Measurements from ENCODE around the gene DNAH12.
"Not testable (repeated sequence)": the region's sequence is repeated elsewhere in the genome, so short reads cannot be mapped to it uniquely, and the experiment has no call there.

Gene DNAH12

DNA sequence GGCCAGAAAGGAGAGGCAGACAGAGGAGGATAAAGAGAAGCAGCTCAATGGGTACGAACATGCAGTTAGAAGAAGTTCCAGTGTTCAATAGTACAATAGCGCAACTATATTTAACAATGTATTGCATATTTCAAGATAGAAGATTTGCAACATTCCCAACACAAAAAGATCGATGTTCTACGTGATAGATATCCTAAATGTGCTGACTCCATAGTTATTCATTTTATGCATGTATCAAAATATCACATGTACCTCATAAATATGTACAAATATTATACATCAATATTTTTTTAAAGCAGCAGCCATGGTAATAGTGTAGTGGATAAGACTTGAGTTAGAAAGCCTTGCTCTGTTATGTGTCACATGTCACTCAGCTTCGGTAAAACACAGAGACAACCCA lies 141.5 kb downstream of the DNAH12 start:
- DNase-seq, result no peak

GRCh38 chr3:57397175-57398026 lies 146.7 kb downstream of the DNAH12 start:
- DNase-seq, result no peak

- DNase-seq, result no peak
Observed at GRCh38 chr3:57393977-57394376, 150.2 kb downstream of the DNAH12 start.

DNA sequence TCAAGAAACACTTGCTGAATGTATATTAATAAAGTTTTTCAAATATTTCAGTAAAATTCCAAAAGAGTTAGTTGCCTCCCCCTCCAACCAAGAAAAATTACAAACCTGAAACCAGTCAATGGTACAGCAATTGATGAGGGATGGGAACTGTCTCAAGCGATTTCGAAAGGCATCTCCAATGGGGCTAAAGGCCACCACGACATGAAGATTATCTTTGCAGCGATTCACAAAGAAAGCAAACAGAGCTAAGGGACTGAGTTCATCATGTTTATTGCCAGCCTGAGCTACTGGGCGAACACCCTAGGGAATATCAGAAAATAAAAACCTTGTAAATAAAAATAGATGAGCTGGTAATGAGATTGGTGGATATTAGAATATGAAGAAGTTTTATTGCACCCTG lies 152.4 kb downstream of the DNAH12 start:
- DNase-seq, result no peak

- DNase-seq, result no peak
Observed at GRCh38 chr3:57389271-57389670, 154.9 kb downstream of the DNAH12 start.

DNA sequence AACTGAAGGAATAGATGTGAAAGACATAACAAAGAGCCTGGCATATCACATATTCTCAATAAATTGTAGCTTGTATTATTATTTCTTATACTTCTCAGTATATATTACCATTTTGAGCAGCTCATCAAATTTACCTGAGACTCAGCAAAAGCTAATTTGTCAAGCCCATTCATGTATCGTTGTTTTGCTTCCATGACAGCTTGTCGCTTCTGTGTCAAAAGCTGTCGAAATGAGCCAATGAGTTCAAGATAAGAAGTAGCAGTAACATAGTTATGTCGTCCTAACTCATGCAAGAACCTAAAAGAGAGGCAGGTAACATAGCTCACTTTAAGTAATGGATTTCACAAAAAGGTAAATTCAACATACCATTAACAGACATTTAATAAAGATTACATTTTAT lies 157.8 kb downstream of the DNAH12 start:
- no peak for DNase-seq

- DNase-seq, result no peak
Observed at GRCh38 chr3:57385498-57385897, 158.6 kb downstream of the DNAH12 start.

- no peak for DNase-seq
Observed at GRCh38 chr3:57383838-57384237, 160.3 kb downstream of the DNAH12 start.

GRCh38 chr3:57383406-57383805 lies 160.7 kb downstream of the DNAH12 start:
- DNase-seq, result no peak

- no peak for DNase-seq
Observed at GRCh38 chr3:57382933-57383332, 161.2 kb downstream of the DNAH12 start.

GRCh38 chr3:57370341-57370740 lies 173.8 kb downstream of the DNAH12 start:
- DNase-seq, result no peak

DNA sequence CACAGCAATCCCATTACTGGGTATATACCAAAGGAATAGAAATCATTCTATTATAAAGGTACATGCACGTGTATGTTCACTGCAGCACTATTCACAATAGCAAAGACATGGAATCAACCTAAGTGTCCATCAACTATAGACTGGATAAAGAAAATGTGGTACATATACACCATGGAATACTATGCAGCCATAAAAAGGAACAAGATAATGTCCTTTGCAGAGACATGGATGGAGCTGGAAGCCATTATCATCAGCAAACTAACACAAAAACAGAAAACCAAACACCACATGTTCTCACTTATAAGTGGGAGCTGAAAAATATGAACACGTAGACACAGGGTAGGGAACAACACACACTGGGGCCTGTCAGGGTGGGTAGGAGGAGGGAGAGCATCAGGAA lies 179.1 kb downstream of the DNAH12 start:
- DNase-seq, result not testable (repeated sequence)

DNA sequence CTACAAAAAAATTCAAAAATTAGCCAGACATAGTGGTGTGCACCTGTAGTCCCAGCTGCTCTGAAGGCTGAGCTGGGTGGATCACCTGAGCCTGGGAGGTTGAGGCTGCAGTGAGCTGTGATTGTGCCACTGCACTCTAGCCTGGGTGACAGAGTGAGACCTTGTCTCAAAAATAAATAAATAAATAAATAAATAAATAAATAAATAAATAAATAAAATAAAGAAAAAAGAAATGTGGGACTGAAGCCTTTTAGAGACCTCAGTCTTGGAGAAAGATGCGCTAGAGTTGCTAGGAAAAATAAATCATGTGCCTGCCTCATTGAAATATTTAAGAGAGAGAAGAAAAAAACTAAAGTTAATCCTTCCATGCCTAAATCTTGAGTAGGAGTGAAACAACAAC lies 187.9 kb downstream of the DNAH12 start:
- DNase-seq, result not testable (repeated sequence)

DNA sequence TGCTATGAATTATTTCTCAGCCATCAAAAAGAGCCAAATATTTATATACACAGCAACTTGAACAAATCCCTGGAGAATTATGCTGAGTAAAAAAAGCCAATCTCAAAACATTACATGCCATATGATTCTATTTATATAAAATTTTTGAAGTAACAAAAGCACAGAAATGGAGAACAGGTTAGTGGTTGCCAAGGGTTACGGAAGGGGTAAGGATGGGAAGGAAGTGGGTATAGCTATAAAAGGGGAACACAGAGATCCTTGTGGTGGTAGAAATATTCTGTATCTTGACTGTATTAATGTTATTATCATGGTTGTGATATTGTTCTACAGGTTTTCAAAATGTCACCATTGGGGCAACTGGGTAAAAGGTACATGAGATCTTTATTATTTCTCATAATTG lies 189.4 kb downstream of the DNAH12 start:
- DNase-seq, result no peak

GRCh38 chr3:57350271-57350670 lies 193.9 kb downstream of the DNAH12 start:
- no peak for DNase-seq

DNA sequence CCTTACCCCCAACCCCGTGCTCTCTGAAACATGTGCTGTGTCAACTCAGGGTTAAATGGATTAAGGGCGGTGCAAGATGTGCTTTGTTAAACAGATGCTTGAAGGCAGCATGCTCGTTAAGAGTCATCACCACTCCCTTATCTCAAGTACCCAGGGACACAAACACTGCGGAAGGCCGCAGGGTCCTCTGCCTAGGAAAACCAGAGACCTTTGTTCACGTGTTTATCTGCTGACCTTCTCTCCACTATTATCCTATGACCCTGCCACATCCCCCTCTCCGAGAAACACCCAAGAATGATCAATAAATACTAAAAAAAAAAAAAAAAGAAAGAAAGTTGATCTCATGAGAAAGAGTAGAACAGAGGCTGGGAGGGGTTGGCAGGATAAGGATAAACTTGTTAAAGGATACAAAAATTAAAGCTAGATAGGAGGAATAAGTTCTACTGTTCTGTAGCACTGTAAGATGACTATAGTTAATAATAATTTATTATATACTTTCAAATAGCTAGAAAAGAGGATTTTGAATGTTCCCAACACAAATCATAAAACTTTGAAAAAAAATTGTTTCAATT lies 205.0 kb downstream of the DNAH12 start:
- DNase-seq, result not testable (repeated sequence)

DNA sequence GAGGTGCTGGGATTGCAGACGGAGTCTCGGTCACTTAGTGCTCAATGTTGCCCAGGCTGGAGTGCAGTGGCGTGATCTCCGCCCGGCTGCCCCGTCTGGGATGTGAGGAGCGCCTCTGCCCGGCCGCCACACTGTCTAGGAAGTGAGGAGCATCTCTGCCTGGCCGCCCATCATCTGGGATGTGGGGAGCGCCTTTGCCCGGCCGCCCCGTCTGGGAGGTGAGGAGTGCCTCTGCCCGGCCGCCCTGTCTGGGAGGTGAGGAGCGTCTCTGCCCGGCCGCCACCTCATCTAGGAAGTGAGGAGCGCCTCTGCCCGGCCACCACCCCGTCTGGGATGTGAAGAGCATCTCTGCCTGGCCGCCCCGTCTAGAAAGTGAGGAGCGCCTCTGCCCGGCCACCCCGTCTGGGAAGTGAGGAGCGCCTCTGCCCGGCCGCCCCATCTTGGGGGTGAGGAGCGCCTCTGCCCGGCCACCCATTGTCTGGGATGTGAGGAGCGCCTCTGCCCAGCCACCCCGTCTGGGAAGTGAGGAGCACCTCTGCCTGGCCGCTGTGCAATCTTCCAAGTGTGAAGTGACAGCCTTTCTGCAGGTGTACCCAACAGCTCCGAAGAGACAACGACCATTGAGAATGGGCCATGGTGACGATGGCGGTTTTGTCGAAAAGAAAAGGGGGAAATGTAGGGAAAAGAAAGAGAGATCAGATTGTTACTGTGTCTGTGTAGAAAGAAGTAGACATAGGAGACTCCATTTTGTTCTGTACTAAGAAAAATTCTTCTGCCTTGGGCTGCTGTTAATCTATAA lies 205.7 kb downstream of the DNAH12 start:
- DNase-seq, result not testable (repeated sequence)

GRCh38 chr3:57335283-57335938 lies 208.7 kb downstream of the DNAH12 start:
- no peak for DNase-seq

- DNase-seq, result no peak
Observed at GRCh38 chr3:57331078-57331610, 213.0 kb downstream of the DNAH12 start.

DNA sequence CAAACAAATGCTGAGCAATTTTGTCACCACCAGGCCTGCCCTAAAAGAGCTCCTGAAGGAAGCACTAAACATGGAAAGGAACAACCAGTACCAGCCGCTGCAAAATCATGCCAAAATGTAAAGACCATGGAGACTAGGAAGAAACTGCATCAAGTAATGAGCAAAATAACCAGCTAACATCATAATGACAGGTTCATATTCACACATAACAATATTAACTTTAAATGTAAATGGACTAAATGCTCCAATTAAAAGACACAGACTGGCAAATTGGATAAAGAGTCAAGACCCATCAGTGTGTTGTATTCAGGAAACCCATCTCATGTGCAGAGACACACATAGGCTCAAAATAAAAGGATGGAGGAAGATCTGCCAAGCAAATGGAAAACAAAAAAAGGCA lies 217.6 kb downstream of the DNAH12 start:
- not testable (repeated sequence) for DNase-seq

DNA sequence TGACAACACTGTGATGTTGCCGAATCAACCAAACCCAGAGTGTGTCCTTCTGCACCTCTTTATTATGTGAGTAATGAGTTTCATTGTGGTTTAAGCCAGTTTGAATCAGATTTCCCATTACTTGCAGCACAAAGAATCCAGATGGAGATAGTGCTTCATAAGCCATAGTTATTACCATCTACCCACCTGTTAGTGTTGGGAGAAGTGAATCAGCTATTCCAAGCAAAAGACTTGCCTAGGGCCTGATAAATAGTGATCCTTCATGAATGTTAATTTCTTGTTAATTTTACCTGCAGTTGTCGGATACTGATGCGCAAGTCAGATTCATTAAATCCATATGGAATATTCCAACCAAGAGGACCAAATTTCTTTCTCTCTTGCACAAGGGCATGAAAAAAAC lies 229.9 kb downstream of the DNAH12 start:
- DNase-seq, result no peak

DNA sequence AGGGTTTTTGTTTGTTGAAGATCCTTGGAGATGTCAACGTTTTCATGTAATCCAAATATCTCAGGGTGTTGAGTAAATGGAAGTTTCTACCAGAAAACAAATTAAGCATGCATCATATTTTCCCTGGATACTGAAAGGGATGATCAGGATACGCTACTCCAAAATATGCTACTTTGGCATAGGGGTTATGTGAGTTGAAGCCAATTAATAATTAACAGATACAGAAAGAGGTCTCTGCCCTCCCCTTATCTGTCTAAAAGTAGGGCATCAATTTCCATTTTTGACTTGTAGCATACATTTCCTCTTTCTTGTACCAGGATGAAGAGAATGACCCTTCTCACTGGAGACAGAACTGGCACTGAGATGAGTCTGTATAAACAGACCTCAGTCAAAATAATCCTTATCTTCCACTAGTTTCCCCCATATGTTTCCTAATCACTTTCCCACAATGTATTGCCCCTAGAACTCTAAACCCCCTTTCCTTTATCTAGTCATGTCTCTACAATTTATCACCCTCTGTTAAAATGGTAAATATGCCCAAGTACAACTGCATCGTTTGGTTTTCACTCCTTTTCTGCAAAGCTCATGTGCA lies 234.3 kb downstream of the DNAH12 start:
- DNase-seq, result no peak

DNA sequence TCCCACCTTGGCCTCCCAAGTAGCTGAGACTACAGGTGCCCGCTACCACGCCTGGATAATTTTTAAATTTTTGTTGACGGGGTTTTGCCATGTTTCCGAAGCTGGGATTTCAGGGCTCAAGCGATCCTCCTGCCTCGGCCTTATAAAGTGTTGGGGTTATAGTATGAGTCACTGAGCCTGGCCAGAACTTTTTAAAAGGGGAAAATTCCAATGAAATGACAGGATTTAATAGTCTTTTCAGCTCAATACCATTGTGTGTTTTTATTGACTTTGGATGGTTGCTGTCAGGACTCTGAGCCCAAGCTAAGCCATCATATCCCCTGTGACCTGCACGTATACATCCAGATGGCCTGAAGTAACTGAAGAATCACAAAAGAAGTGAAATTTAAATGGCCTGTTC lies 240.6 kb downstream of the DNAH12 start:
- not testable (repeated sequence) for DNase-seq

Data from NCI-H1105 treated with DMSO at 0.1 percent for 48 hours (cell line).